Ishikawa (cell line): ENCODE results near the gene HLTF.
A peak's percentile ranks its signal among the peaks of the same experiment; 100 is the strongest.

Experiments
- CEBPB ChIP-seq: IDR thresholded peaks from 2 replicates; pipeline ENCODE4 v1.6.1; 2012
- CREB1 ChIP-seq: IDR thresholded peaks from 2 replicates; pipeline ENCODE4 v1.6.1; 2012; ENCODE audit warnings: low read depth
- EGR1 ChIP-seq: IDR thresholded peaks from 2 replicates; pipeline ENCODE4 v1.6.1; 2012
- EP300 ChIP-seq: IDR thresholded peaks from 2 replicates; pipeline ENCODE4 v1.6.1; 2012; ENCODE audit warnings: borderline replicate concordance
- FOXM1 ChIP-seq: IDR thresholded peaks from 2 replicates; pipeline ENCODE4 v1.6.1; 2012; ENCODE audit warnings: low read depth, borderline replicate concordance
- NFIC ChIP-seq: IDR thresholded peaks from 2 replicates; pipeline ENCODE4 v1.6.1; 2012
- RAD21 ChIP-seq: IDR thresholded peaks from 2 replicates; pipeline ENCODE4 v1.6.1; 2012; ENCODE audit warnings: low read depth
- TAF1 ChIP-seq: IDR thresholded peaks from 2 replicates; pipeline ENCODE4 v1.6.1; 2012; ENCODE audit warnings: low read depth, mild to moderate bottlenecking
- TCF12 ChIP-seq: IDR thresholded peaks from 2 replicates; pipeline ENCODE4 v1.6.1; 2012; ENCODE audit warnings: low read depth
- TEAD4 ChIP-seq: IDR thresholded peaks from 2 replicates; pipeline ENCODE4 v1.6.1; 2012
- YY1 ChIP-seq: IDR thresholded peaks from 2 replicates; pipeline ENCODE4 v1.6.1; 2012; ENCODE audit warnings: low read depth
- ZBTB7A ChIP-seq: IDR thresholded peaks from 2 replicates; pipeline ENCODE4 v1.6.1; 2012; ENCODE audit warnings: low read depth
- TF ChIP-seq, protein P1 (sequence below): IDR thresholded peaks from 2 replicates; pipeline ENCODE4 v1.6.1; 2012; ENCODE audit warnings: low read depth, mild to moderate bottlenecking
- TF ChIP-seq, protein P2 (sequence below): IDR thresholded peaks from 2 replicates; pipeline ENCODE4 v1.6.1; 2012
- TF ChIP-seq, protein P3 (sequence below): IDR thresholded peaks from 2 replicates; pipeline ENCODE4 v1.6.1; 2012

Gene HLTF

DNA sequence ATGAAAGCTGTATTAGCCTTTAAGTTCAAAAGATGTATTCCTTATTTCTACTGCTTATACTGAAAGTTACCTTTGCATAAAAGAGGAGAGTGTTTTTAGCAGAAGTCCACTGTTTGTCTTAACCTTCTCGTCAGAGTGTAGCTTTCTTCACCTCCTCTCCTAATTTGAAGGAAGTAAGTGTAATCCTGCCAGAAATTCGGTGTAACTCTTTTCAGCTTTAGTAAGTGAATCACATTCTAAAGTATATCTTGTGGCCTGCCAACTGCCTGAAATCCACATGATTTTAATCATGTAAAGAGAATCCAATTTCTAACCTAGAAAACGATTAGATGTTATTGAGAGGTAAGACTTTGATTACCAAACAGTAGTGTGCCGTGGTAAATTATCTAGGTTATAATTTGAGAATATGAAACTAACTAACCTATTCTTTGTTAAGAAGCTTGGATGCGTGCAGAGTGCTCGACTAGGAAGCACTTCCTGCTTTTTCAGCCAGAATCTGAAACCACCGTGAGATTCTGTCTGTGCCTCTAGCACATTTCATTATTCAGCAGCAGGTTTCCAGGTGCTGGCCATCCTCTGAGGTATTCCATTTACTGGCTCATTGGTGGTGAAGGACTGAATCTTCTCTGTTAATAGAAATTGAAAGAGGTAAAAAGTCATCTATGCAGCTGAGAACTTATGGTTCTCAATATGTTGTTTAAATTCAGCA lies 87.5 kb downstream of the HLTF start:
- TF ChIP-seq YY1 (no peak), EP300 (no peak), CREB1 (no peak), TEAD4 (no peak), RAD21 (no peak), NFIC (no peak), FOXM1 (no peak)
- TF ChIP-seq, protein P1, sequence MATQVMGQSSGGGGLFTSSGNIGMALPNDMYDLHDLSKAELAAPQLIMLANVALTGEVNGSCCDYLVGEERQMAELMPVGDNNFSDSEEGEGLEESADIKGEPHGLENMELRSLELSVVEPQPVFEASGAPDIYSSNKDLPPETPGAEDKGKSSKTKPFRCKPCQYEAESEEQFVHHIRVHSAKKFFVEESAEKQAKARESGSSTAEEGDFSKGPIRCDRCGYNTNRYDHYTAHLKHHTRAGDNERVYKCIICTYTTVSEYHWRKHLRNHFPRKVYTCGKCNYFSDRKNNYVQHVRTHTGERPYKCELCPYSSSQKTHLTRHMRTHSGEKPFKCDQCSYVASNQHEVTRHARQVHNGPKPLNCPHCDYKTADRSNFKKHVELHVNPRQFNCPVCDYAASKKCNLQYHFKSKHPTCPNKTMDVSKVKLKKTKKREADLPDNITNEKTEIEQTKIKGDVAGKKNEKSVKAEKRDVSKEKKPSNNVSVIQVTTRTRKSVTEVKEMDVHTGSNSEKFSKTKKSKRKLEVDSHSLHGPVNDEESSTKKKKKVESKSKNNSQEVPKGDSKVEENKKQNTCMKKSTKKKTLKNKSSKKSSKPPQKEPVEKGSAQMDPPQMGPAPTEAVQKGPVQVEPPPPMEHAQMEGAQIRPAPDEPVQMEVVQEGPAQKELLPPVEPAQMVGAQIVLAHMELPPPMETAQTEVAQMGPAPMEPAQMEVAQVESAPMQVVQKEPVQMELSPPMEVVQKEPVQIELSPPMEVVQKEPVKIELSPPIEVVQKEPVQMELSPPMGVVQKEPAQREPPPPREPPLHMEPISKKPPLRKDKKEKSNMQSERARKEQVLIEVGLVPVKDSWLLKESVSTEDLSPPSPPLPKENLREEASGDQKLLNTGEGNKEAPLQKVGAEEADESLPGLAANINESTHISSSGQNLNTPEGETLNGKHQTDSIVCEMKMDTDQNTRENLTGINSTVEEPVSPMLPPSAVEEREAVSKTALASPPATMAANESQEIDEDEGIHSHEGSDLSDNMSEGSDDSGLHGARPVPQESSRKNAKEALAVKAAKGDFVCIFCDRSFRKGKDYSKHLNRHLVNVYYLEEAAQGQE: no peak
- TF ChIP-seq, protein P2, sequence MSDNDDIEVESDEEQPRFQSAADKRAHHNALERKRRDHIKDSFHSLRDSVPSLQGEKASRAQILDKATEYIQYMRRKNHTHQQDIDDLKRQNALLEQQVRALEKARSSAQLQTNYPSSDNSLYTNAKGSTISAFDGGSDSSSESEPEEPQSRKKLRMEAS: no peak

DNA sequence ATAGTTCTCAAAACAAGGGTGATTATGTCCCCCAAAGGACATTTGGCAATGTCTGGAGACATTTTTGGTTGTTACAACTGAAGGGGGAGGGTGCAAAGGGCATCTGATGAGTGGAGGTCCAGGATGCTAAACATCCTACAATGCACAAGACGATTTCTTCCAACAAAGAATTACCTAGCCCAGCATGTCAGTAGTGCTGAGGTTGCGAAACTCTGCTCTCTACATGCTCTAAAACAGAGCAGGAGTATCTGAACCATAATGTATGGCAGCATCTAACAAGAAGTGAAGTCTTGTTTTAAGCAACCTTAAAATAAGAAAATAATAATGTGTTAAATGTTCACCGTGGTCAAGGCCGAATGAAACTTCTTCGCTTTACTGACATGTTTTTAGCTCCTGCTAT lies 88.0 kb downstream of the HLTF start:
- TF ChIP-seq TCF12: no peak
- TF ChIP-seq TAF1: no peak
- TF ChIP-seq YY1: no peak
- TF ChIP-seq ZBTB7A: no peak
- no peak for TF ChIP-seq RAD21
- TF ChIP-seq CEBPB: peak; percentile 42; the same call in 1 of the 2 replicates

DNA sequence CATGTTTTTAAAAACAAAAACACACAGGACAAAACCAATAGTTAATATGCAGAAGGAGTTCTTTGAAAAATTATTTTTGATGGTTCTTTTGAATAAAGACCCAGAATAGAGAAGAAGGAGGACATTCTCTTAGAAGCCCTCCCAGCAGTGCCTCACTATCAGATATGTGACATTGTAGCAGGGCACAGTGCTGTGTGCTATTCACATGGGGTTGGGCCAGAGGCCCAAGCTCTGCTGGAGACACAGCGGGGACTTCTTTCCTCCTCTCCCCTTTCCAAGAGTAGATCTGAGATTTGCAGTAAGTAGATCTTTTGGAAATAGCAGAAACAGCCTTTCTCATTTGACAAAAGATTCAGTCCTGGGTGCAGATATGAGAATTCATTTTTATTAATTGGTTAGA lies 88.7 kb downstream of the HLTF start:
- no peak for TF ChIP-seq FOXM1
- TF ChIP-seq, protein P2: no peak
- no peak for TF ChIP-seq TCF12
- TF ChIP-seq EP300: no peak
- TF ChIP-seq EGR1: no peak
- TF ChIP-seq TAF1: no peak
- TF ChIP-seq NFIC: no peak
- TF ChIP-seq, protein P1: no peak
- TF ChIP-seq CREB1: no peak
- TF ChIP-seq, protein P3, sequence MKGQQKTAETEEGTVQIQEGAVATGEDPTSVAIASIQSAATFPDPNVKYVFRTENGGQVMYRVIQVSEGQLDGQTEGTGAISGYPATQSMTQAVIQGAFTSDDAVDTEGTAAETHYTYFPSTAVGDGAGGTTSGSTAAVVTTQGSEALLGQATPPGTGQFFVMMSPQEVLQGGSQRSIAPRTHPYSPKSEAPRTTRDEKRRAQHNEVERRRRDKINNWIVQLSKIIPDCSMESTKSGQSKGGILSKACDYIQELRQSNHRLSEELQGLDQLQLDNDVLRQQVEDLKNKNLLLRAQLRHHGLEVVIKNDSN: no peak
- no peak for TF ChIP-seq TEAD4

DNA sequence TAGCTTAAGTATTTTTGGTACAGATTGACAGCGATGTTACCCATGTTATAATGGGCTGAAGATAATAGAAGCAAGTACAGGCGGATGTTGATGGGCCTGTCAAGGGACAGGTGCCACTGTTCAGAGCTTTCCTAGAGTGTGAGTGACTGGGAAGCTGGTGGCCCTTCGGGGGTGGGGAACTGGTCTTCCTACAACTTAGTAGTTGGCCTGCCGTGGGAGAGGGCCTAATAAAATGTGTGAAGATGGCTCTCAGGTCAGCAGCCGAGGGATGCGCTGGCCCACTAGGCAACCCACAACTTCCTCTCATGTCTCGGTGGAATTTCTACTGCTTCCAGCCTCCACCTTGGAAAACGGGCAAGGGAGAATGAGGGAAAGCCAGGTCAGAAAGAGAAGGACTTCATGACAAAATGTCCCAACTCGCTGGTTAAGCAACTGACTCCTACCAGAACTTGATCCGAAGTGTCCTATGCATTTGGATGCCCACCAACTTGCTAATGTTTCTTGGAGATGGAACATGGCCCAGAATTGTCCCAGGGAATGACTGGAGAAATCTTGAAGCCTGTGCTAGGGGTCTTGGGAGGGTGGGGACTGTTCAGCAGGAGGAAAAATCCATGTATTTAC lies 93.6 kb downstream of the HLTF start:
- TF ChIP-seq NFIC: no peak
- no peak for TF ChIP-seq CREB1
- TF ChIP-seq RAD21: no peak
- TF ChIP-seq ZBTB7A: no peak
- no peak for TF ChIP-seq TCF12
- no peak for TF ChIP-seq FOXM1
- TF ChIP-seq, protein P3: no peak
- no peak for TF ChIP-seq EGR1
- TF ChIP-seq CEBPB: no peak

DNA sequence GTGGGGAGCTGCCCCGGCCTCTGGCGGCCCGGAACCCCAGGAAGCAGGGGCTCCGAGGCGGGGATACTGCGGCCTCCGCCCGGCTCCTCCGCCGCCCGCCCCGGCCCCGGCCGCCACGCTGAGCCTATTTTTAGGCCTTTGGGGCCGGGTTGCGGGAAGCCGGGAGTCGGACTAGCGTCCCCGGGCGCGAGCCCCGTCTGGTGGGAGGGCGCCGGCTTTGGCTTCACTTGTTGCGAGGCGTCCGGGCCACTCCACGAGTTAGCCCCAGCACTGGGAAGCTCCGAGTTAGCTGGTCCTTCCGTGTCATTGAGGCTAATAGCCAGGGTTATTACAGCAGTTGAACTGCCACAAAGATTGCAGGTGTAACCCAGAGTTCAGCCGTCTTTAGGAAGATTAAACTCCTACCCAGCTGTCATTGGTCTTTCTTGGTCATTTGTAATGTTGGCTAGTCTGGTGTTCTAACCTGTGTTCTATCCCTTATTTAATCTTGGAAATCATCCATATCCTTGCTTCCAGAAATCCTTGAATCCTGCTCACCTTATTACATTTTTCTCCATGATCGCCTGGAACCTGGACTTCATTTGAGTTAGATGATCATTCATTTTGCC lies 94.2 kb downstream of the HLTF start:
- TF ChIP-seq NFIC (no peak), EGR1 (no peak), YY1 (no peak), TAF1 (no peak; the same call in 1 of the 2 replicates), TCF12 (no peak), RAD21 (no peak), EP300 (no peak), CEBPB (no peak), FOXM1 (no peak), CREB1 (no peak), ZBTB7A (no peak), TEAD4 (no peak)
- TF ChIP-seq, protein P3: no peak
- TF ChIP-seq, protein P1: no peak
- TF ChIP-seq, protein P2: no peak; the same call in 1 of the 2 replicates
